K562 (cell line): ENCODE data around the gene TMEM217. TPM values are rescaled to one million over a fixed set of nuclear protein-coding genes. Genes with fewer than 3 reads are reported as not detected.

Experiments used
- CEBPB ChIP-seq: fragments of 450-650 bp; IDR thresholded peaks from 2 replicates; pipeline ENCODE4 v1.6.1; 2016; ENCODE audit warnings: missing genetic modification characterization, missing compliant biosample characterization
- CEBPG ChIP-seq, 3 experiments: fragments of 200-800 bp in 1 of 3; sonication (Bioruptor generic) in 1 of 3; sonication (generic) in 1 of 3; formaldehyde crosslinking in 1 of 3; IDR thresholded peaks in 2 of 3; conservative IDR thresholded peaks in 1 of 3; 2 replicates each; pipeline versions ENCODE4 v1.6.1 to v1.8.0; 2016 to 2022; ENCODE audit warnings: missing compliant biosample characterization in 2 of 3, missing genetic modification characterization in 2 of 3, mild to moderate bottlenecking in 1 of 3, missing genetic modification reagents in 1 of 3
- CHD4 ChIP-seq: fragments of 200-600 bp; sonication (generic); IDR thresholded peaks from 3 replicates; pipeline ENCODE4 v1.6.1; 2012; ENCODE audit warnings: low read depth, mild to moderate bottlenecking, mixed read lengths, low read length, inconsistent platforms; ENCODE audit not compliant: insufficient read depth, insufficient replicate concordance, poor library complexity, severe bottlenecking
- CHD7 ChIP-seq: fragments of 200-600 bp; sonication (generic); IDR thresholded peaks from one replicate; pipeline ENCODE4 v1.6.1; 2012; ENCODE audit warnings: mild to moderate bottlenecking, low read depth, low read length, inconsistent platforms
- E2F3 ChIP-seq: fragments of 250-450 bp; sonication (Bioruptor Pico); IDR thresholded peaks from 2 replicates; pipeline ENCODE4 v1.4.0; 2020; ENCODE audit warnings: mild to moderate bottlenecking
- ETV5 ChIP-seq: sonication (generic); formaldehyde crosslinking; IDR thresholded peaks from 2 replicates; pipeline ENCODE4 v1.4.0; 2020; ENCODE audit warnings: low read depth, mild to moderate bottlenecking, missing genetic modification reagents
- KDM2B ChIP-seq: fragments of 250-450 bp; sonication (Bioruptor Pico); IDR thresholded peaks from 2 replicates; pipeline ENCODE4 v1.8.0; 2021; ENCODE audit warnings: mild to moderate bottlenecking, moderate library complexity
- polyA plus RNA-seq, 8 experiments: library from polyadenylated mRNA; depleted of rRNA in 4 of 8; stranded (reverse) in 5 of 8; unstranded in 3 of 8; fragments of >200 nt; fragmentation: Nextera tagmentation in 2 of 8; fragmentation: Illumina TruSeq in 1 of 8; extraction: Ambion mirVana in 2 of 8; extraction: Trizol in 1 of 8; gene quantifications; 2 replicates each; pipeline versions ENCODE4 v1.2.1 to v1.2.3, GENCODE V29; 2011 to 2014; ENCODE audit warnings: inconsistent platforms in 1 of 8, missing spikeins in 1 of 8
- total RNA-seq, 7 experiments: library from RNA; depleted of rRNA in 6 of 7; stranded (reverse); fragments of >200 nt in 6 of 7; fragmentation: Illumina TruSeq in 2 of 7; extraction: Trizol in 2 of 7; gene quantifications; 2 replicates each; pipeline versions ENCODE4 v1.2.1 to v1.2.3, GENCODE V29; 2011 to 2021; ENCODE audit warnings: low replicate concordance in 1 of 7
- TF ChIP-seq, protein P1 (sequence below), 2 experiments: IDR thresholded peaks in 1 of 2; conservative IDR thresholded peaks in 1 of 2; 2 replicates each; pipeline ENCODE4 v1.6.1; 2016; ENCODE audit warnings: low read depth in 2 of 2, mild to moderate bottlenecking in 1 of 2, missing compliant biosample characterization in 1 of 2, missing genetic modification characterization in 1 of 2, moderate library complexity in 1 of 2
- TF ChIP-seq, protein P2 (sequence below), 2 experiments: fragments of 450-650 bp; IDR thresholded peaks; 2 replicates each; pipeline ENCODE4 v1.6.1; 2016

Gene TMEM217
- total and polyA plus RNA-seq, 9 of the 15 experiments (the other 6 are each of a cell fraction or from before 2014, with no cell fraction given): 1.3 to 8.0 (median 1.9) TPM

DNA sequence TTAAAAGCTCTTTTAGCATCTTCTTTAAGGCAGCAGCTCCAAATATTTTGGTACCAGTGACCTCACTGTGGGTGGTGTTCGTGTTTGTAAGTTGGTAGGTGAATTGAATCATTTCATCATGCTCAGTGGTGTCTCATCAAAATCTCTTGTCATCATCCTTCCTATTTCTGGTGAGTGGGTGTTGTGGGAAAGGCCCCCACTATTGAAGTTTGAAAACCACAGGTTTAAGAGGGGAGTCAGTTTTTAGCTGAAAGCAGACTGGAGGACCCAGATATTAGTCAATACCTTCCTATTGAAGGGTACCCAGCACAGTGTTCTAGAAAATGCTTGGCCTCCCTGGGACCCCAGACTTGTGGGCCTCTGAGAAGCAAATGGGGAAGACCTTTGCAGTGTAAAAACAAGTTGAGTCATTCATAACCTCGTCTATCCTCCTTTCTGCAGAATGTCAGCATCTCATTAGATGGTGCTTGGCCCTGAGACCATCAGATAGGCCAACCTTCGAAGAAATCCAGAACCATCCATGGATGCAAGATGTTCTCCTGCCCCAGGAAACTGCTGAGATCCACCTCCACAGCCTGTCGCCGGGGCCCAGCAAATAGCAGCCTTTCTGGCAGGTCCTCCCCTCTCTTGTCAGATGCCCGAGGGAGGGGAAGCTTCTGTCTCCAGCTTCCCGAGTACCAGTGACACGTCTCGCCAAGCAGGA is 84.3 kb downstream of the TMEM217 start (continued):
- TF ChIP-seq CHD7 (peak; percentile 57), CEBPG (CRISPR knock-in tag; IDR thresholded peaks at IDR 0.05) (no peak; the same call in 1 of the 2 replicates), CEBPG (tag; conservative IDR thresholded peaks at IDR 0.05 in 1 of 2, IDR thresholded peaks at IDR 0.05 in 1 of 2) (peak; percentile 9 to 83; a peak in 2 of 4 replicates), CHD4 (no peak), E2F3 (CRISPR knock-in tag) (no peak), KDM2B (CRISPR knock-in tag) (peak; percentile 55; the same call in 1 of the 2 replicates), CEBPB (tag) (0 out of 2 replicates have a peak, but pooled peaks have one; percentile 27), ETV5 (CRISPR knock-in tag) (peak; percentile 19; the same call in 1 of the 2 replicates)
- TF ChIP-seq, protein P1, sequence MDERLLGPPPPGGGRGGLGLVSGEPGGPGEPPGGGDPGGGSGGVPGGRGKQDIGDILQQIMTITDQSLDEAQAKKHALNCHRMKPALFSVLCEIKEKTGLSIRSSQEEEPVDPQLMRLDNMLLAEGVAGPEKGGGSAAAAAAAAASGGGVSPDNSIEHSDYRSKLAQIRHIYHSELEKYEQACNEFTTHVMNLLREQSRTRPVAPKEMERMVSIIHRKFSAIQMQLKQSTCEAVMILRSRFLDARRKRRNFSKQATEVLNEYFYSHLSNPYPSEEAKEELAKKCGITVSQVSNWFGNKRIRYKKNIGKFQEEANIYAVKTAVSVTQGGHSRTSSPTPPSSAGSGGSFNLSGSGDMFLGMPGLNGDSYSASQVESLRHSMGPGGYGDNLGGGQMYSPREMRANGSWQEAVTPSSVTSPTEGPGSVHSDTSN (CRISPR knock-in tag; IDR thresholded peaks at IDR 0.05; ENCODE audit: low read depth): no peak
- TF ChIP-seq, protein P1 (tag; conservative IDR thresholded peaks at IDR 0.05; ENCODE audit: low read depth): peak; percentile 56; the same call in 1 of the 2 replicates
- TF ChIP-seq, protein P2, sequence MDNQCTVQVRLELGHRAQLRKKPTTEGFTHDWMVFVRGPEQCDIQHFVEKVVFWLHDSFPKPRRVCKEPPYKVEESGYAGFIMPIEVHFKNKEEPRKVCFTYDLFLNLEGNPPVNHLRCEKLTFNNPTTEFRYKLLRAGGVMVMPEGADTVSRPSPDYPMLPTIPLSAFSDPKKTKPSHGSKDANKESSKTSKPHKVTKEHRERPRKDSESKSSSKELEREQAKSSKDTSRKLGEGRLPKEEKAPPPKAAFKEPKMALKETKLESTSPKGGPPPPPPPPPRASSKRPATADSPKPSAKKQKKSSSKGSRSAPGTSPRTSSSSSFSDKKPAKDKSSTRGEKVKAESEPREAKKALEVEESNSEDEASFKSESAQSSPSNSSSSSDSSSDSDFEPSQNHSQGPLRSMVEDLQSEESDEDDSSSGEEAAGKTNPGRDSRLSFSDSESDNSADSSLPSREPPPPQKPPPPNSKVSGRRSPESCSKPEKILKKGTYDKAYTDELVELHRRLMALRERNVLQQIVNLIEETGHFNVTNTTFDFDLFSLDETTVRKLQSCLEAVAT (IDR thresholded peaks at IDR 0.05): peak; percentile 83 to 88
